ENCODE results near the gene RRP36. TPM values are rescaled to one million over a fixed set of nuclear protein-coding genes. Genes with fewer than 3 reads are reported as not detected.
"Not testable (repeated sequence)": the region's sequence is repeated elsewhere in the genome, so short reads cannot be mapped to it uniquely, and the experiment has no call there.

Gene RRP36
- total RNA-seq, 1 donor from 2014 or later, result 58.6 TPM

- no peak overlapping the region for H3K4me3 Mint-ChIP-seq (ENCODE audit: unreplicated experiment)
- H3K36me3 Mint-ChIP-seq (ENCODE audit: low read depth), result peaks cover 44% of the 10 kb centered on the region
- DNase-seq (ENCODE audit: low spot score), result no peak
- H3K27ac Mint-ChIP-seq (ENCODE audit: unreplicated experiment), result no peak overlapping the region
- TF ChIP-seq CTCF (IDR thresholded peaks at IDR 0.05), result no peak
- no peaks in the 10 kb centered on the region for H3K9me3 Mint-ChIP-seq (ENCODE audit: low read depth)
- H3K4me1 Mint-ChIP-seq (ENCODE audit: low read depth), result peaks cover 3% of the 10 kb centered on the region
- no peaks in the 10 kb centered on the region for H3K27me3 Mint-ChIP-seq (ENCODE audit: low read depth)
Measured at GRCh38 chr6:43037706-43038105, 16.3 kb downstream of the RRP36 start.

GRCh38 chr6:43038727-43039126 lies 17.3 kb downstream of the RRP36 start:
- Mint-ChIP-seq H3K4me3 (ENCODE audit: unreplicated experiment) (no peak overlapping the region), H3K36me3 (ENCODE audit: low read depth) (peaks cover 49% of the 10 kb centered on the region), H3K27me3 (ENCODE audit: low read depth) (no peaks in the 10 kb centered on the region), H3K9me3 (ENCODE audit: low read depth) (no peaks in the 10 kb centered on the region), H3K27ac (ENCODE audit: unreplicated experiment) (no peak overlapping the region), H3K4me1 (ENCODE audit: low read depth) (peaks cover 3% of the 10 kb centered on the region)
- no peak for DNase-seq (ENCODE audit: low spot score)
- TF ChIP-seq CTCF (IDR thresholded peaks at IDR 0.05), result no peak

GRCh38 chr6:43040542-43041257 lies 19.3 kb downstream of the RRP36 start:
- H3K4me1 Mint-ChIP-seq (ENCODE audit: low read depth), result peaks cover 2% of the 10 kb centered on the region
- TF ChIP-seq CTCF (IDR thresholded peaks at IDR 0.05), result no peak
- peaks cover 56% of the 10 kb centered on the region for H3K36me3 Mint-ChIP-seq (ENCODE audit: low read depth)
- no peaks in the 10 kb centered on the region for H3K27me3 Mint-ChIP-seq (ENCODE audit: low read depth)
- no peak for DNase-seq (ENCODE audit: low spot score)
- no peaks in the 10 kb centered on the region for H3K9me3 Mint-ChIP-seq (ENCODE audit: low read depth)
- H3K27ac Mint-ChIP-seq (ENCODE audit: unreplicated experiment), result no peak overlapping the region
- H3K4me3 Mint-ChIP-seq (ENCODE audit: unreplicated experiment), result no peak overlapping the region

GRCh38 chr6:43041475-43041874 lies 20.1 kb downstream of the RRP36 start:
- H3K27me3 Mint-ChIP-seq (ENCODE audit: low read depth); H3K4me3 Mint-ChIP-seq (ENCODE audit: unreplicated experiment); DNase-seq (ENCODE audit: low spot score); H3K9me3 Mint-ChIP-seq (ENCODE audit: low read depth); H3K4me1 Mint-ChIP-seq (ENCODE audit: low read depth); H3K27ac Mint-ChIP-seq (ENCODE audit: unreplicated experiment): not testable (repeated sequence)
- peaks cover 60% of the 10 kb centered on the region for H3K36me3 Mint-ChIP-seq (ENCODE audit: low read depth)

GRCh38 chr6:43043310-43043709 lies 21.9 kb downstream of the RRP36 start:
- no peak overlapping the region for H3K4me3 Mint-ChIP-seq (ENCODE audit: unreplicated experiment)
- no peak overlapping the region for H3K27ac Mint-ChIP-seq (ENCODE audit: unreplicated experiment)
- no peak for TF ChIP-seq CTCF (IDR thresholded peaks at IDR 0.05)
- no peaks in the 10 kb centered on the region for H3K9me3 Mint-ChIP-seq (ENCODE audit: low read depth)
- DNase-seq (ENCODE audit: low spot score), result no peak
- no peaks in the 10 kb centered on the region for H3K27me3 Mint-ChIP-seq (ENCODE audit: low read depth)
- peaks cover 54% of the 10 kb centered on the region for H3K36me3 Mint-ChIP-seq (ENCODE audit: low read depth)
- H3K4me1 Mint-ChIP-seq (ENCODE audit: low read depth), result no peaks in the 10 kb centered on the region

GRCh38 chr6:43045371-43045930 lies 24.0 kb downstream of the RRP36 start:
- no peak for DNase-seq (ENCODE audit: low spot score)
- Mint-ChIP-seq H3K4me3 (ENCODE audit: unreplicated experiment) (no peak overlapping the region), H3K36me3 (ENCODE audit: low read depth) (peaks cover 54% of the 10 kb centered on the region), H3K27me3 (ENCODE audit: low read depth) (no peaks in the 10 kb centered on the region), H3K9me3 (ENCODE audit: low read depth) (no peaks in the 10 kb centered on the region), H3K4me1 (ENCODE audit: low read depth) (peaks cover 9% of the 10 kb centered on the region), H3K27ac (ENCODE audit: unreplicated experiment) (no peak overlapping the region)
- no peak for TF ChIP-seq CTCF (IDR thresholded peaks at IDR 0.05)
